Measurements from ENCODE around the gene ZNF396.

- TF ChIP-seq, protein P1, sequence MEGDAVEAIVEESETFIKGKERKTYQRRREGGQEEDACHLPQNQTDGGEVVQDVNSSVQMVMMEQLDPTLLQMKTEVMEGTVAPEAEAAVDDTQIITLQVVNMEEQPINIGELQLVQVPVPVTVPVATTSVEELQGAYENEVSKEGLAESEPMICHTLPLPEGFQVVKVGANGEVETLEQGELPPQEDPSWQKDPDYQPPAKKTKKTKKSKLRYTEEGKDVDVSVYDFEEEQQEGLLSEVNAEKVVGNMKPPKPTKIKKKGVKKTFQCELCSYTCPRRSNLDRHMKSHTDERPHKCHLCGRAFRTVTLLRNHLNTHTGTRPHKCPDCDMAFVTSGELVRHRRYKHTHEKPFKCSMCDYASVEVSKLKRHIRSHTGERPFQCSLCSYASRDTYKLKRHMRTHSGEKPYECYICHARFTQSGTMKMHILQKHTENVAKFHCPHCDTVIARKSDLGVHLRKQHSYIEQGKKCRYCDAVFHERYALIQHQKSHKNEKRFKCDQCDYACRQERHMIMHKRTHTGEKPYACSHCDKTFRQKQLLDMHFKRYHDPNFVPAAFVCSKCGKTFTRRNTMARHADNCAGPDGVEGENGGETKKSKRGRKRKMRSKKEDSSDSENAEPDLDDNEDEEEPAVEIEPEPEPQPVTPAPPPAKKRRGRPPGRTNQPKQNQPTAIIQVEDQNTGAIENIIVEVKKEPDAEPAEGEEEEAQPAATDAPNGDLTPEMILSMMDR (IDR thresholded peaks at IDR 0.05), result no peak
- no peak for TF ChIP-seq POLR2A (IDR thresholded peaks at IDR 0.05)
Measured at GRCh38 chr18:35378574-35378896, 1.4 kb upstream of the ZNF396 start.

All from suprapubic skin (tissue), 3 donors.